Mesothelial cell of epicardium (in vitro differentiated cells): ENCODE data around the gene TMEM45A. TPM values are rescaled to one million over a fixed set of nuclear protein-coding genes. Genes with fewer than 3 reads are reported as not detected.

Source experiments
- DNase-seq, 2 experiments: peaks; one replicate each; pipeline ENCODE4 v3.0.0; 2021; ENCODE audit warnings: low spot score in 2 of 2; ENCODE audit not compliant: unreplicated experiment in 2 of 2
- H3K27ac Mint-ChIP-seq: 2 replicates; pipeline ENCODE4 v1.8.0; 2021; ENCODE audit warnings: mixed read lengths
- H3K27me3 Mint-ChIP-seq: 2 replicates; pipeline ENCODE4 v1.8.0; 2021; ENCODE audit warnings: low read depth, mixed read lengths
- H3K36me3 Mint-ChIP-seq: 2 replicates; pipeline ENCODE4 v1.8.0; 2021; ENCODE audit warnings: mixed read lengths
- H3K4me1 Mint-ChIP-seq: 2 replicates; pipeline ENCODE4 v1.8.0; 2021; ENCODE audit warnings: mixed read lengths
- H3K4me3 Mint-ChIP-seq: 2 replicates; pipeline ENCODE4 v1.8.0; 2021; ENCODE audit warnings: mild to moderate bottlenecking, moderate library complexity, mixed read lengths
- H3K9me3 Mint-ChIP-seq: 2 replicates; pipeline ENCODE4 v1.8.0; 2021; ENCODE audit warnings: mixed read lengths
- total RNA-seq: library from RNA; stranded (reverse); gene quantifications from 3 replicates; pipeline ENCODE4 v1.2.1, GENCODE V29; 2021
- TF ChIP-seq, protein P1 (sequence below): fragments of 200-600 bp; sonication (generic); IDR thresholded peaks from one replicate; pipeline ENCODE4 v1.5.0; 2021; ENCODE audit warnings: antibody characterized with exemption; ENCODE audit not compliant: unreplicated experiment

Gene TMEM45A
- total RNA-seq, 1 donor from 2014 or later, result 25.7 TPM

- TF ChIP-seq, protein P1, sequence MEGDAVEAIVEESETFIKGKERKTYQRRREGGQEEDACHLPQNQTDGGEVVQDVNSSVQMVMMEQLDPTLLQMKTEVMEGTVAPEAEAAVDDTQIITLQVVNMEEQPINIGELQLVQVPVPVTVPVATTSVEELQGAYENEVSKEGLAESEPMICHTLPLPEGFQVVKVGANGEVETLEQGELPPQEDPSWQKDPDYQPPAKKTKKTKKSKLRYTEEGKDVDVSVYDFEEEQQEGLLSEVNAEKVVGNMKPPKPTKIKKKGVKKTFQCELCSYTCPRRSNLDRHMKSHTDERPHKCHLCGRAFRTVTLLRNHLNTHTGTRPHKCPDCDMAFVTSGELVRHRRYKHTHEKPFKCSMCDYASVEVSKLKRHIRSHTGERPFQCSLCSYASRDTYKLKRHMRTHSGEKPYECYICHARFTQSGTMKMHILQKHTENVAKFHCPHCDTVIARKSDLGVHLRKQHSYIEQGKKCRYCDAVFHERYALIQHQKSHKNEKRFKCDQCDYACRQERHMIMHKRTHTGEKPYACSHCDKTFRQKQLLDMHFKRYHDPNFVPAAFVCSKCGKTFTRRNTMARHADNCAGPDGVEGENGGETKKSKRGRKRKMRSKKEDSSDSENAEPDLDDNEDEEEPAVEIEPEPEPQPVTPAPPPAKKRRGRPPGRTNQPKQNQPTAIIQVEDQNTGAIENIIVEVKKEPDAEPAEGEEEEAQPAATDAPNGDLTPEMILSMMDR, result no peak
- Mint-ChIP-seq H3K36me3 (no peaks in the 10 kb centered on the region), H3K4me3 (no peak overlapping the region), H3K9me3 (peaks cover 8% of the 10 kb centered on the region), H3K27ac (no peak overlapping the region), H3K27me3 (peaks cover 20% of the 10 kb centered on the region), H3K4me1 (peaks cover 10% of the 10 kb centered on the region)
- no peak for DNase-seq
Observed at GRCh38 chr3:100489118-100489517, 3.3 kb upstream of the TMEM45A start.

GRCh38 chr3:100496711-100497261 lies 4.4 kb downstream of the TMEM45A start:
- Mint-ChIP-seq H3K36me3 (peaks cover 3% of the 10 kb centered on the region), H3K27ac (no peak overlapping the region), H3K4me3 (no peak overlapping the region), H3K4me1 (peaks cover 14% of the 10 kb centered on the region), H3K27me3 (peaks cover 6% of the 10 kb centered on the region), H3K9me3 (no peaks in the 10 kb centered on the region)
- TF ChIP-seq, protein P1, result no peak
- no peak for DNase-seq

DNA sequence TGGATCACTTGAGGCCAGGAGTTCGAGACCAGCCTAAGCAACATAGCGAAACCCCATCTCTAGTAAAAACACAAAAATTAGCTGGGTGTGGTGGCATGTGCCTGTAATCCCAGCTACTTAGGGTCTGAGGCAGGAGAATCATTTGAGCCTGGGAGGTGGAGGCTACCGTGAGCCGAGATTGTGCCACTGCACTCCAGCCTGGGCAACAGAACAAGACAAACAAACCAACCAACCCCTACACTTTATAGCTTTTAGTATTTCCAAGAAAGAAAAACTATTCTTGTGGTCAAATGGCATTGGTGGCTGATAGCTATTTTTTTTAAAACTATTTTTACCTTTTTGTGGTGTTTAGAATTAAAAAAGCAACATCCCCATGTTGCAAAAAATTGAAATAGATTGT lies 7.2 kb downstream of the TMEM45A start:
- Mint-ChIP-seq H3K4me3 (no peak overlapping the region), H3K27ac (no peak overlapping the region), H3K36me3 (peaks cover 4% of the 10 kb centered on the region), H3K27me3 (peaks cover 15% of the 10 kb centered on the region), H3K4me1 (peaks cover 5% of the 10 kb centered on the region), H3K9me3 (peaks cover 4% of the 10 kb centered on the region)
- TF ChIP-seq, protein P1, result no peak
- no peak for DNase-seq

- Mint-ChIP-seq H3K27me3 (peaks cover 13% of the 10 kb centered on the region), H3K27ac (peak overlapping the region; percentile 79), H3K36me3 (peaks cover 4% of the 10 kb centered on the region), H3K4me1 (peaks cover 5% of the 10 kb centered on the region), H3K9me3 (peaks cover 4% of the 10 kb centered on the region), H3K4me3 (no peak overlapping the region)
- TF ChIP-seq, protein P1, result no peak
- DNase-seq, result no peak
Observed at GRCh38 chr3:100500320-100500880, 8.0 kb downstream of the TMEM45A start.

GRCh38 chr3:100503448-100503847 lies 11.0 kb downstream of the TMEM45A start:
- Mint-ChIP-seq H3K27me3 (peaks cover 21% of the 10 kb centered on the region), H3K36me3 (peaks cover 12% of the 10 kb centered on the region), H3K27ac (no peak overlapping the region), H3K4me1 (peaks cover 5% of the 10 kb centered on the region), H3K4me3 (no peak overlapping the region), H3K9me3 (peaks cover 21% of the 10 kb centered on the region)
- TF ChIP-seq, protein P1, result no peak
- DNase-seq, result no peak
